Glomerular endothelial cell (primary cell): Measurements from ENCODE around the gene VCAN. TPM values are rescaled to one million over a fixed set of nuclear protein-coding genes. Genes with fewer than 3 reads are reported as not detected.
A peak's percentile ranks its signal among the peaks of the same experiment; 100 is the strongest.
"Not testable (repeated sequence)": the region's sequence is repeated elsewhere in the genome, so short reads cannot be mapped to it uniquely, and the experiment has no call there.

Experiments
- DNase-seq: peaks from one replicate; pipeline ENCODE4 v3.0.0-alpha.2; 2011; ENCODE audit warnings: low read depth, low spot score; ENCODE audit errors: extremely low read depth
- total RNA-seq: library from RNA; depleted of rRNA; stranded (reverse); fragments of >200 nt; gene quantifications from 2 replicates; pipeline ENCODE4 v1.2.3, GENCODE V29; 2015

Gene VCAN
- total RNA-seq, result 70.5 and 96.0 TPM in 2 replicates

GRCh38 chr5:83471405-83472212 lies at the start of gene VCAN:
Gene VCAN (plus strand): TSS chr5:83471744. CDS start chr5:83483519, 11,775 bp downstream.
- DNase-seq, result no peak

- no peak for DNase-seq
These were observed 49.3 kb upstream of the VCAN start for GRCh38 chr5:83422284-83422683.

DNA sequence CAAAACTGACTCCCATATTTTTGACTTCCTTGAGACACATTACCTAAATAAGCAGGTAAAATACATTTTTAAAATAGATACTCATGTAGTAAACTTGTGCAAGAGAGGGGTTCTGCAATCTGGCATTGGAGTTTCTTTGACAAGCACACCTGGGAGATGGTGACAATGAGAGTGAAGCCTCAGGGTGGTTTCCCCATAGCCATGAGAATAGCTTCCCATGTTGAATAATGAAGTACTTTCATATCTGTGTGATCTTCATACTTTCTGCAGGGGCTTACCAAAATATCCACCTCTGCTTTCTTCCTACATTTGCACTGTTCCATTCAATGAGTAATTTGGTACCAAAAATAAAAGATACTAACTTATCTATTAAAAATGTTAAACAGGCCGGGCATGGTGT lies 44.7 kb upstream of the VCAN start:
- DNase-seq, result no peak

GRCh38 chr5:83428126-83428525 lies 43.4 kb upstream of the VCAN start:
- DNase-seq, result no peak

DNA sequence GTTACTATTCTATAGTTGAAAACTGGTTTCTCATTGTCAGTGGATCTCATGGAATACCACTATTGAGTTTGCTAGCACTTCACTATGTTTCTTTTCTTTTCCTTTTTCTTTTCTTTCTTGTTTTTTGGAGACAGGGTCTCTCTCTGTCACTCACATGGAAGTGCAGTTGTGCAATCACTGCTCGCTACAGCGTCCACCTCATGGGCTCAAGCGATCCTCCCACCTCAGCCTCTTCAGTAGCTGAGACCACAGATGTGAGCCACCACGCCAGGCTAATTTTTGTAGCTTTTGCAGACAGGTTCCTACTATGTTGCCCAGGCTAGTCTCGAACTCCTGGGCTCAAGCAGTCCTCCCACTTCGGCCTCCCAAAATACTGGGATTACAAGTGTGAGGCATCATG lies 42.7 kb upstream of the VCAN start:
- no peak for DNase-seq

DNA sequence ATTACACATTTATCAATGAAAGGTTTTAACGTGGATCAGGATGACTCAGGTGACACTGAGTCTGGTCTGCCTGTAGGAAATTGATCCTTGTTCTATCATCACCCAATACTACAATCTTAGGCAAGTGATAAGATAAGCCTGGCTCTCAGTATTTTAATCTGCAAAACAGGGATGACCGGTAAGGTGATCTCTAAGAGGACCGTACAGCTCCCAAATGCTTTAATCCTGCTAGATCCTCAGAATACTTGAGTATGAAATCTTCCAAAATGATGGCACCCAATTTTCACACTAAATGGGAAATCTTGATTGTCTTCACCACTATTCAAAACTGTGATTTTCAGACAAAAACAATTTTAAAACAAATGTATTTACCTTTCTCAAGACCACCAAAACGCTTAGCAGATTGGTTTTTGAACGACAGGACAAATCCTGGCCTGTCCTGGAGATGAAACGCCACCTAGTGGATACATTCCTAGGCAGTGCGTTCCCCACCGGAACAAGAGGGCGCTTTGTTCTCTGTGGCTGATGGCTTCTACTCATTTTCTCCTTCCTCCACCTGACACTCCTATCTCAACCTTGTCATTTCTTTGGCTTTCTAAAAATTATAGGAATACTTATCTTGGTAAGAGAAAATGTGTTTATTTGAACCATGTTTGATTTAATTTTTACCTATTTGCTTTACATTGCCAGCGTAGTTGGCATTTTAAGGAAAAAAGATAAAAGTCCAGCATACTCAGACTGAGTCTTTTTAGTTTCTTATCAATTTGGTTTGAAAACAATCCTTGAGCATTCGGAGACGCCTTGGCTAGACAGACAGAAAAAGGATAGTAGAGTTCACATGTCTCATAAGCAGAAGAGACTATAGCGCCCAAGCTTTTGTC lies 41.2 kb upstream of the VCAN start:
- peak; percentile 33 for DNase-seq

- no peak for DNase-seq
These were observed 37.7 kb upstream of the VCAN start for GRCh38 chr5:83433891-83434290.

DNA sequence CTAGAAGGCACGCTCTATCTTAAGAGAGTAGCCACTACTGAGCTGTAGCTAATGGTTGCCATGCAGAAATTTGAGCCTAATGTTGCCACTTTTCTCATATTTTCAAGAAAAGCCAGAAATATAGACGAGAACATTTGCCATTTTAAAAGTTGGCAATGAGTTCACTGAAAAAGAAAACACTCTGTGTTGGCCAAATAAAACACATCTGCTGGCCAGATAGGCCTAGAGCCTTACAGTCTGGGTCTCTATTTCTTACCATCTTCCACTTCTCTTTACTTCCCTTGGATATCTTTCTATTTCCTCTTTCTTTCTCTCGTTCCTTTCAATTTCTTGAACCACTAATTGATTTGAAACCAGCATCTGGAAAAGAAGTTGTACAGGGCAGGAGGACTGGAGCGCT lies 36.6 kb upstream of the VCAN start:
- no peak for DNase-seq

GRCh38 chr5:83436276-83436675 lies 35.3 kb upstream of the VCAN start:
- no peak for DNase-seq

DNA sequence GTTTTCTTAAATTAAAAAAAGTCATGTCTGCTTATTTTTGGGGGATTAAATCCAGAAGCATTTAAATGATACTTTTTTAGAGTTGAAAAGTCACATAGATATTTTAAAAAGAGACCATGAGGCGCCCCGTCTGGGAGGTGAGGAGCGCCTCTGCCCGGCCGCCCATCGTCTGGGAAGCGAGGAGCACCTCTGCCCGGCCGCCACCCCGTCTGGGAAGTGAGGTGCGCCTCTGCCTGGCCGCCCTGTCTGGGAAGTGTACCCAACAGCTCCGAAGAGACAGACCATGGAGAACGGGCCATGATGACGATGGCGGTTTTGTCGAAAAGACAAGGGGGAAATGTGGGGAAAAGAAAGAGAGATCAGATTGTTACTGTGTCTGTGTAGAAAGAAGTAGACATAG lies 33.8 kb upstream of the VCAN start:
- not testable (repeated sequence) for DNase-seq

DNA sequence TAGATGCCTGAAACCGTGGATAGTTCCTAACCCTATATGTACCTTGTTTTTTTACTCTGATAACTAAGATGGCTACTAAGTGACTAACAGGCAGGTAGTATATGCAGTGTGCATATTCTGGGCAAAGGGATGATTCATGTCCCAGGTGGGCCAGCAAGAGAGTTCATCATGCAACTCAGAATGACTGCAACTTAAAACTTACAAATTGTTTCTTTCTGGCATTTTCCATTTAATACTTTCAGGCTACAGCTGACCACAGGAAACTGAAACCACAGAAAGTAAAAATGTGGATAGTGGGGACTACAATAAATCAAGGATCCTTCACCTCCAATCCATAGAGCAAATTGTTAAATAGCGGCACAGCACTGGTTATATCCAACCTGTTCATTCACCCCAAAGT lies 30.7 kb upstream of the VCAN start:
- DNase-seq, result no peak

DNA sequence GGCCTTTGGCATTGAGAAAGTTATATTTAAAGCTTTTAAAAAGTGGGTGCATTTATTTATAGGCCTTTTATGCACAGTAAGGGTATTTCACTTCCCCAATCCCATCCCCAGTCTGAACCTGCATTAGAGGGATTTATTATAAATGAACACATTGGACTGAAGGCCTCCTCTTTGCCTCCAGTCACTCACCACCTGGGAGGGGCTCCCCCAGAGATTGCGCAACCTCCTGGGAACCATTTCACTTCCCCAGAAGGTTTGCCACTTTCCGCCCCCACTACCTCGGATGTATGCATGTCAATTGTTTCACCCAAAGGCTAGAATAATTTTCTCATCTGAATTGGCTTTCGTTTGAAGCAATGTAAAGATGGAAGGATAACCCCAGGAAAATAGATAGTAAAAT lies 29.8 kb upstream of the VCAN start:
- no peak for DNase-seq

- DNase-seq, result no peak
These were observed 28.0 kb upstream of the VCAN start for GRCh38 chr5:83443534-83443933.

GRCh38 chr5:83444445-83444844 lies 27.1 kb upstream of the VCAN start:
- DNase-seq, result no peak

DNA sequence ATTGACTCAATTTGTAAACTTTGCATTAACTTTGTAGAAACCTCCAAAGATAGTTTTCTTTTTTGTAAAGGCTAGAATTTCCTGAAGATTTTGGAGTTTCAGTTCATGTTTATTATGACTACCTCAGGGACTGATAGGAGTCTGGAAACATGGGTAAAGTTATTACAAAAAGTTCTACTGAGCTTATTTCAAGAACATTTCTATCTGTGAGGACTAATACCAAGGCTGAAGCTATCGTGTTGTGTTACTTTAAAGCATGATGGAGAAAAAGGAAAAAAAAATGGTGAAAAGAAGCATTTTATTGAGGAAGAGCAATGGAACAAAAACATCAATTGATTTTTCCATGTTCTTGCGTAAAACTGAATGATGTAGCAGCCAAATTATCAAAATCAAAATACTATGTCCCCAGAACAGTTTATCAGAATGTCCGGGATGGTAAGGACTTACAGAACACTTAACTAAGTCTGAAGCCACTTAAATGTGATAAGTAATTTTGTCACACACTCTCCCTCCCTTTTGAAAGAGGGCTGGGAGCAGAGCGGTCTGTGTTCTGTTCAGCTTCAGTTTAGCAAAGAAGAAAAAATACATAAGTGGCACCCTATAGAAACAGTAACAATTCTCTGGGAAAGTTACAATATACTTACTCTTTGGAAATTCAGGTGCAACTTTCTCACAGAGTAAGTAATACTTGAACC lies 25.1 kb upstream of the VCAN start:
- DNase-seq, result no peak

- no peak for DNase-seq
These were observed 24.0 kb upstream of the VCAN start for GRCh38 chr5:83447533-83447932.

GRCh38 chr5:83450183-83450966 lies 21.2 kb upstream of the VCAN start:
- no peak for DNase-seq

DNA sequence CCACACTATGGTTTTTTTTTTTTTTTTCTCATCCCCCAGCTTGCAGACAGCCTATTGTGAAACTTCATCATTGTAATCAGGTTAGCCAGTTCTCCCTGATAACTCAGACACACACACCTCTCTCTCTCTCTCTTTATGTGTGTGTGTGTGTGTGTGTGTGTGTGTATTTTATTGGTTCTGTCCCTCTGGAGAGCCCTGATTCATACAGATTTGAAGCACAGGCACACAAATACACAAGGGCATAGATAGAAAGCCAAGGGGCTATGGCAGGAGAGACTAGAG lies 20.6 kb upstream of the VCAN start:
- no peak for DNase-seq

- DNase-seq, result no peak
These were observed 19.6 kb upstream of the VCAN start for GRCh38 chr5:83451955-83452354.

- no peak for DNase-seq
These were observed 17.6 kb upstream of the VCAN start for GRCh38 chr5:83453937-83454336.

GRCh38 chr5:83464261-83464660 lies 7.3 kb upstream of the VCAN start:
- DNase-seq, result no peak
